CD4-positive, alpha-beta memory T cell (primary cell): Measurements from ENCODE around the gene VCAN. TPM values are rescaled to one million over a fixed set of nuclear protein-coding genes. Genes with fewer than 3 reads are reported as not detected.

ENCODE experiments used
- CTCF ChIA-PET: fragments of 350-600 bp; sonication (Branson Sonifier 250); formaldehyde crosslinking; loops from one replicate; lab custom pipeline; 2021; ENCODE audit warnings: inconsistent platforms; ENCODE audit not compliant: partially characterized antibody; lab: Charles Lee
- POLR2A ChIA-PET: fragments of 350-600 bp; sonication (Branson Sonifier 250); formaldehyde crosslinking; loops from one replicate; lab custom pipeline; 2021; ENCODE audit not compliant: partially characterized antibody; lab: Charles Lee
- DNase-seq, 5 donors: peaks; one replicate each; pipeline versions ENCODE4 v3.0.0 to v3.0.0-alpha.2; 2020 to 2022; ENCODE audit warnings: mixed read lengths in 1 of 5
- H3K27ac ChIP-seq: one replicate; pipeline ENCODE4 v1.7.0; 2013; ENCODE audit warnings: low read depth, low read length
- H3K27me3 ChIP-seq: 2 replicates; pipeline ENCODE4 v1.7.0; 2013; ENCODE audit warnings: mild to moderate bottlenecking, low read length, moderate library complexity; ENCODE audit not compliant: insufficient read depth
- H3K36me3 ChIP-seq: 2 replicates; pipeline ENCODE4 v1.7.0; 2013; ENCODE audit warnings: mild to moderate bottlenecking, low read length, moderate library complexity; ENCODE audit not compliant: insufficient read depth
- H3K4me1 ChIP-seq: 2 replicates; pipeline ENCODE4 v1.7.0; 2013; ENCODE audit warnings: mild to moderate bottlenecking, low read length, moderate library complexity; ENCODE audit not compliant: insufficient read depth
- H3K4me3 ChIP-seq, 2 donors: one replicate each; pipeline ENCODE4 v1.7.0; 2013; ENCODE audit warnings: low read length in 2 of 2, mild to moderate bottlenecking in 1 of 2
- H3K9me3 ChIP-seq, 2 donors: one replicate each; pipeline ENCODE4 v1.7.0; 2013; ENCODE audit warnings: low read length in 2 of 2, control low read depth in 1 of 2; ENCODE audit not compliant: control insufficient read depth in 1 of 2
- H3K27ac Mint-ChIP-seq, 7 donors: one replicate each; pipeline ENCODE4 v1.8.0; 2020 to 2021; ENCODE audit warnings: mixed read lengths in 7 of 7, mild to moderate bottlenecking in 6 of 7, inconsistent platforms in 3 of 7, moderate library complexity in 3 of 7
- H3K27me3 Mint-ChIP-seq, 2 donors: one replicate each; pipeline ENCODE4 v1.8.0; 2020 to 2021; ENCODE audit warnings: mixed read lengths in 2 of 2
- H3K36me3 Mint-ChIP-seq, 2 donors: one replicate each; pipeline ENCODE4 v1.8.0; 2020 to 2021; ENCODE audit warnings: mixed read lengths in 2 of 2, inconsistent platforms in 1 of 2, mild to moderate bottlenecking in 1 of 2
- H3K4me1 Mint-ChIP-seq, 4 donors: one replicate each; pipeline ENCODE4 v1.8.0; 2020 to 2021; ENCODE audit warnings: mixed read lengths in 4 of 4, mild to moderate bottlenecking in 1 of 4
- H3K4me3 Mint-ChIP-seq, 8 donors: one replicate each; pipeline ENCODE4 v1.8.0; 2020 to 2021; ENCODE audit warnings: mixed read lengths in 8 of 8, mild to moderate bottlenecking in 7 of 8, moderate library complexity in 6 of 8, inconsistent platforms in 3 of 8
- H3K9me3 Mint-ChIP-seq, 8 donors: one replicate each; pipeline ENCODE4 v1.8.0; 2020 to 2021; ENCODE audit warnings: mixed read lengths in 8 of 8, mild to moderate bottlenecking in 5 of 8, inconsistent platforms in 3 of 8, moderate library complexity in 1 of 8
- intact Hi-C: fragments of 100-400 bp; cut with micrococcal nuclease; formaldehyde crosslinking; loops from one replicate; pipeline ENCODE4 v1.15.1; 2023
- polyA plus RNA-seq, 2 donors: library from polyadenylated mRNA; unstranded; fragments of 300-500 nt; fragmentation: Illumina TruSeq; gene quantifications; one replicate each; pipeline ENCODE4 v1.2.3, GENCODE V29; 2021
- total RNA-seq, 2 experiments: library from RNA; stranded (reverse); gene quantifications; one replicate each; pipeline ENCODE4 v1.2.3, GENCODE V29; 2021

VCAN gene
- total and polyA plus RNA-seq, 4 experiments from 2014 or later = 0.05 to 0.09 (median 0.06) TPM; not detected in 1

DNA sequence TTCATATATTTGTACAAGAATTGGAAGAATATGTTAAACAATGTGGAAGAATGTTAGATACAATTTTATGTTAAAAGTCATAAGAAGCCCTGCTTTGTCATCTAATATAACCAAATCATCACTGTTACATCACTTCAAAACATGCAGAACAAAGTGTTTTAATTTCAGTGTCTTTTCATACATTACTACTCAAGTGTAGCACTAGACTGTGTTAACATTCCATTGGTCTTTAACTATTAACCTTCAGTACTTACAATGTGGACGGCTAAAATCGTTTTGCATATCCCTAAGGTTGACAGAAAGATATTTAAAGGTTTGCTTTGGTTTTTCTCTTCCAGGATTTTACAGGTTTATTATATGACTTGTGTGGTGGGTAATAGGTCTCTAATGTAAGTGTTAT lies 50.9 kb downstream of the VCAN start:
- H3K4me1 ChIP-seq = no peaks in the 10 kb centered on the region
- ChIA-PET CTCF (no interaction called here), POLR2A (no interaction called here)
- H3K27me3 ChIP-seq = no peaks in the 10 kb centered on the region
- Mint-ChIP-seq H3K36me3 (no peaks in the 10 kb centered on the region), H3K4me1 (no peaks in the 10 kb centered on the region), H3K27ac (no peak overlapping the region), H3K9me3 (peaks cover 0 to 2% (median 0%) of the 10 kb centered on the region in 8 donors), H3K27me3 (peaks cover 0 to 8% of the 10 kb centered on the region in 2 donors), H3K4me3 (no peak overlapping the region)
- intact Hi-C loops = no loop called here
- H3K27ac ChIP-seq = no peak overlapping the region
- no peaks in the 10 kb centered on the region for H3K9me3 ChIP-seq
- no peaks in the 10 kb centered on the region for H3K36me3 ChIP-seq
- no peak overlapping the region for H3K4me3 ChIP-seq
- no peak for DNase-seq

- no peaks in the 10 kb centered on the region for H3K9me3 ChIP-seq
- DNase-seq = no peak
- no peaks in the 10 kb centered on the region for H3K36me3 ChIP-seq
- H3K4me1 Mint-ChIP-seq = no peaks in the 10 kb centered on the region
- ChIA-PET CTCF (no interaction called here), POLR2A (no interaction called here)
- no peak overlapping the region for H3K4me3 Mint-ChIP-seq
- peaks cover 0 to 4% (median 0%) of the 10 kb centered on the region in 8 donors for H3K9me3 Mint-ChIP-seq
- H3K27me3 Mint-ChIP-seq = peaks cover 2 to 8% of the 10 kb centered on the region in 2 donors
- no peaks in the 10 kb centered on the region for H3K36me3 Mint-ChIP-seq
- intact Hi-C loops = no loop called here
- H3K27ac Mint-ChIP-seq = no peak overlapping the region
- H3K27ac ChIP-seq = no peak overlapping the region
- H3K4me3 ChIP-seq = no peak overlapping the region
- no peaks in the 10 kb centered on the region for H3K4me1 ChIP-seq
- H3K27me3 ChIP-seq = no peaks in the 10 kb centered on the region
Measured at GRCh38 chr5:83523929-83524328, 52.4 kb downstream of the VCAN start.

DNA sequence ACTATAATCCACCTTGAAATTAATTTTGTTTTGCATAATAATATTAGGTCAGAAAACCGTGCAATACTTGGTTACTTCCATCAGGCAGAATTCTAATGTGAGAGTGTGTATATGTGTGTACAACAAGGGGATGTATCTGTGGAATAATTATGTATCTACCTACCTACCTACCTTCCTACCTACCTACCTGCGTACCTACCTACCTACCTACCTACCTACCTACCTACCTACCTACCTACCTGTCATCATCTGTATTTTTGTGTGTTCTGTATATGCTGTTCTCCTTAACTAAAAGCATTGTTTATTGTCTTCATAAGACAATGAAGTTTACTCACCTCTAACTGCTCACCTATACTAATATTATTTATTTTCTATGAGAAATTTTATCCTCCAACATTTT lies 52.8 kb downstream of the VCAN start:
- CTCF ChIA-PET = no interaction called here
- Histone ChIP-seq H3K4me3 (no peak overlapping the region), H3K4me1 (no peaks in the 10 kb centered on the region), H3K9me3 (no peaks in the 10 kb centered on the region), H3K27me3 (no peaks in the 10 kb centered on the region), H3K36me3 (no peaks in the 10 kb centered on the region), H3K27ac (no peak overlapping the region)
- intact Hi-C loops = no loop called here
- POLR2A ChIA-PET = no interaction called here
- peaks cover 2 to 8% of the 10 kb centered on the region in 2 donors for H3K27me3 Mint-ChIP-seq
- H3K27ac Mint-ChIP-seq = no peak overlapping the region
- no peak overlapping the region for H3K4me3 Mint-ChIP-seq
- no peak for DNase-seq
- peaks cover 0 to 4% (median 0%) of the 10 kb centered on the region in 8 donors for H3K9me3 Mint-ChIP-seq
- no peaks in the 10 kb centered on the region for H3K4me1 Mint-ChIP-seq
- no peaks in the 10 kb centered on the region for H3K36me3 Mint-ChIP-seq

DNA sequence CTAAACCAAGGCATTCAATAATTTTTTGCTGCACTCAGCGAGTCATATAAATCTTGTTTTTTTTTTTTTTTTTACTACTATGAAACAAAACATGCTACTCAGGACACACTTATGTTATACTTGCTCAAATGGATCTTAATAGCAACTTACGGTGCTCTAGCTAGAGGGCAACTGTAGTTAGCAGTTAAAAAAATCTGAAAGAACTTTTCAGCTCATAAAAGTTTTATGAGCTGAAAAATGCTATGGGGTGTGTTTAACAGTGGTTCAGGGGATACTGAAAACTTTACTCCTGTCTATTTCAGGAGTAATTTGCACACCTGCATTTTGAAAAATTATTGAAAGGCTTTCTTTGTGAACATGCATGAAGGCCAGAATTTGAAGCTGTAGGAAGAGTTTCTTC lies 53.4 kb downstream of the VCAN start:
- no peaks in the 10 kb centered on the region for H3K4me1 Mint-ChIP-seq
- POLR2A ChIA-PET = no interaction called here

DNA sequence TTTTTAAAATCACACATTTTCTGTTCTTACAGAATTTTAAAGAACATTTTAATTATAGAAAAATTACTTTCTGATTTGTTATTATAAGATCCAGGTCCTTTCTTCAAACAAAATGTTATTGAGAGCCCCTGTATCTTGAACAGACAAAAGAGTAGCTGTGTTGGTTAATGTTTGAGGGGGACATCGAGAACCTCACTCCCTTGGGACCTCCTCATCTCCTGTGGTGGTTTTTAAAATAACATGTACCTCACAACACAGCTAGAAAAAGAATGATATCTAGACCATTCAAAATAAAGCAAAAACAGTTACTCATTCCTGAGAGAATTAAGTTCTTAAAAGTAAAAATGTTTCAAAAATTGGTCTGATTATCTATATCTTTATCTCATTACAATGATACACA lies 54.7 kb downstream of the VCAN start:
- ChIA-PET CTCF (no interaction called here), POLR2A (no interaction called here)
- H3K4me1 ChIP-seq = no peaks in the 10 kb centered on the region
- no peaks in the 10 kb centered on the region for H3K36me3 ChIP-seq
- H3K27me3 ChIP-seq = no peaks in the 10 kb centered on the region
- peaks cover 4 to 9% of the 10 kb centered on the region in 2 donors for H3K27me3 Mint-ChIP-seq
- H3K36me3 Mint-ChIP-seq = no peaks in the 10 kb centered on the region
- no peak overlapping the region for H3K4me3 Mint-ChIP-seq
- H3K27ac ChIP-seq = no peak overlapping the region
- intact Hi-C loops = no loop called here
- no peak for DNase-seq
- H3K9me3 ChIP-seq = no peaks in the 10 kb centered on the region
- H3K4me3 ChIP-seq = no peak overlapping the region
- H3K4me1 Mint-ChIP-seq = no peaks in the 10 kb centered on the region
- H3K27ac Mint-ChIP-seq = no peak overlapping the region
- H3K9me3 Mint-ChIP-seq = peaks cover 0 to 2% (median 0%) of the 10 kb centered on the region in 8 donors

More for the DNA sequence above, 53.4 kb downstream of the VCAN start:
- intact Hi-C loops = no loop called here
- Mint-ChIP-seq H3K4me3 (no peak overlapping the region), H3K9me3 (peaks cover 0 to 2% (median 0%) of the 10 kb centered on the region in 8 donors), H3K36me3 (no peaks in the 10 kb centered on the region), H3K27me3 (peaks cover 2 to 8% of the 10 kb centered on the region in 2 donors), H3K27ac (no peak overlapping the region)
- CTCF ChIA-PET = no interaction called here
- Histone ChIP-seq H3K4me1 (no peaks in the 10 kb centered on the region), H3K27ac (no peak overlapping the region), H3K4me3 (no peak overlapping the region), H3K27me3 (no peaks in the 10 kb centered on the region), H3K9me3 (no peaks in the 10 kb centered on the region), H3K36me3 (no peaks in the 10 kb centered on the region)
- no peak for DNase-seq

- intact Hi-C loops = no loop called here
- Mint-ChIP-seq H3K9me3 (peaks cover 0 to 2% (median 0%) of the 10 kb centered on the region in 8 donors), H3K27ac (no peak overlapping the region), H3K4me3 (no peak overlapping the region), H3K4me1 (no peaks in the 10 kb centered on the region), H3K27me3 (peaks cover 4 to 9% of the 10 kb centered on the region in 2 donors), H3K36me3 (no peaks in the 10 kb centered on the region)
- Histone ChIP-seq H3K27ac (no peak overlapping the region), H3K36me3 (no peaks in the 10 kb centered on the region), H3K4me1 (no peaks in the 10 kb centered on the region), H3K9me3 (no peaks in the 10 kb centered on the region), H3K4me3 (no peak overlapping the region), H3K27me3 (no peaks in the 10 kb centered on the region)
- DNase-seq = no peak
- CTCF ChIA-PET = no interaction called here
- POLR2A ChIA-PET = no interaction called here
Measured at GRCh38 chr5:83527221-83527620, 55.7 kb downstream of the VCAN start.

- H3K4me3 Mint-ChIP-seq = no peak overlapping the region
- no peaks in the 10 kb centered on the region for H3K36me3 ChIP-seq
- H3K36me3 Mint-ChIP-seq = no peaks in the 10 kb centered on the region
- CTCF ChIA-PET = no interaction called here
- peaks cover 4 to 9% of the 10 kb centered on the region in 2 donors for H3K27me3 Mint-ChIP-seq
- H3K4me1 Mint-ChIP-seq = no peaks in the 10 kb centered on the region
- peaks cover 0 to 2% (median 0%) of the 10 kb centered on the region in 8 donors for H3K9me3 Mint-ChIP-seq
- H3K4me3 ChIP-seq = no peak overlapping the region
- H3K27ac ChIP-seq = no peak overlapping the region
- intact Hi-C loops = no loop called here
- DNase-seq = no peak
- H3K4me1 ChIP-seq = no peaks in the 10 kb centered on the region
- POLR2A ChIA-PET = no interaction called here
- H3K9me3 ChIP-seq = no peaks in the 10 kb centered on the region
- no peaks in the 10 kb centered on the region for H3K27me3 ChIP-seq
- H3K27ac Mint-ChIP-seq = no peak overlapping the region
Measured at GRCh38 chr5:83527722-83528438, 56.3 kb downstream of the VCAN start.
